HCT116 (cell line): ENCODE results near the gene MTPN.

Source experiments
- CBX3 ChIP-seq: IDR thresholded peaks from 2 replicates; pipeline ENCODE4 v1.6.1; 2012; ENCODE audit warnings: low read depth
- FOSL1 ChIP-seq: IDR thresholded peaks from 2 replicates; pipeline ENCODE4 v1.6.1; 2012; ENCODE audit warnings: low read depth
- POLR2AphosphoS5 ChIP-seq: IDR thresholded peaks from 2 replicates; pipeline ENCODE4 v1.6.1; 2011; ENCODE audit warnings: mild to moderate bottlenecking, low read depth, low read length, moderate library complexity
- SP1 ChIP-seq: IDR thresholded peaks from 2 replicates; pipeline ENCODE4 v1.6.1; 2012; ENCODE audit warnings: low read depth
- TCF7L2 ChIP-seq: IDR thresholded peaks from 2 replicates; pipeline ENCODE4 v1.7.0; 2011; ENCODE audit warnings: borderline replicate concordance, inconsistent platforms; ENCODE audit not compliant: insufficient read depth, insufficient read length; ENCODE audit errors: extremely low read depth
- ZNF274 ChIP-seq: fragments of 200-500 bp; sonication (Bioruptor generic); IDR thresholded peaks from 2 replicates; pipeline ENCODE4 v1.6.1; 2014; ENCODE audit warnings: mild to moderate bottlenecking, low read depth, low read length, inconsistent platforms
- TF ChIP-seq, protein P1 (sequence below), 3 experiments: fragments of 200-600 bp in 1 of 3; sonication (generic) in 1 of 3; IDR thresholded peaks in 2 of 3; conservative IDR thresholded peaks in 1 of 3; 2 replicates each; pipeline ENCODE4 v1.5.1; 2012 to 2017; ENCODE audit warnings: low read depth in 2 of 3, low read length in 2 of 3, antibody characterized with exemption in 1 of 3, borderline replicate concordance in 1 of 3, control low read depth in 1 of 3, mild to moderate bottlenecking in 1 of 3, mixed read lengths in 1 of 3, mixed run types in 1 of 3, moderate library complexity in 1 of 3; ENCODE audit not compliant: insufficient read depth in 1 of 3

DNA sequence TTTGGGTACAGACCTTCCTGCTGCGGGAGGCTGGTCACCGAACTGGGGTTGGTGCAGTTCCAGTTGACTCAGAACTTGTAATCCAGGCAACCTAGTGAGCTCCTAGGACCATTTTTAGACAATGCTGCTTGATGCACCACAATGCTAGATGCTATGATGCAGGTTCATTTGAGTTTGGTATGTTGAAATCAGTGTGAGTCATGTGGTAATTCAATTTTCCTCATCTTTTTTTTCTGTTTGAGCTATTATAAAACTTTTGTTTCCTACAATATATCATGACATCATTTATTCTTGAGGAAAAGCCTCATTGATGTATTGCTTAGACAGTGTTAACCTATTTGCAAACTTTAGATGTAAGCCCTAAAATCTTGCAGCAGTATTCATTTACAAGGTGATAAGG lies 40.9 kb upstream of the MTPN start:
- TF ChIP-seq, protein P1, sequence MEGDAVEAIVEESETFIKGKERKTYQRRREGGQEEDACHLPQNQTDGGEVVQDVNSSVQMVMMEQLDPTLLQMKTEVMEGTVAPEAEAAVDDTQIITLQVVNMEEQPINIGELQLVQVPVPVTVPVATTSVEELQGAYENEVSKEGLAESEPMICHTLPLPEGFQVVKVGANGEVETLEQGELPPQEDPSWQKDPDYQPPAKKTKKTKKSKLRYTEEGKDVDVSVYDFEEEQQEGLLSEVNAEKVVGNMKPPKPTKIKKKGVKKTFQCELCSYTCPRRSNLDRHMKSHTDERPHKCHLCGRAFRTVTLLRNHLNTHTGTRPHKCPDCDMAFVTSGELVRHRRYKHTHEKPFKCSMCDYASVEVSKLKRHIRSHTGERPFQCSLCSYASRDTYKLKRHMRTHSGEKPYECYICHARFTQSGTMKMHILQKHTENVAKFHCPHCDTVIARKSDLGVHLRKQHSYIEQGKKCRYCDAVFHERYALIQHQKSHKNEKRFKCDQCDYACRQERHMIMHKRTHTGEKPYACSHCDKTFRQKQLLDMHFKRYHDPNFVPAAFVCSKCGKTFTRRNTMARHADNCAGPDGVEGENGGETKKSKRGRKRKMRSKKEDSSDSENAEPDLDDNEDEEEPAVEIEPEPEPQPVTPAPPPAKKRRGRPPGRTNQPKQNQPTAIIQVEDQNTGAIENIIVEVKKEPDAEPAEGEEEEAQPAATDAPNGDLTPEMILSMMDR (IDR thresholded peaks at IDR 0.05 in 2 of 3, conservative IDR thresholded peaks at IDR 0.05 in 1 of 3; ENCODE audit: borderline replicate concordance in 1 of 3, insufficient read depth in 1 of 3, low read depth in 2 of 3, low read length in 2 of 3) = no peak
- no peak for TF ChIP-seq TCF7L2
- TF ChIP-seq SP1 = no peak
- TF ChIP-seq ZNF274 = no peak
- TF ChIP-seq POLR2AphosphoS5 = no peak
- no peak for TF ChIP-seq CBX3
- no peak for TF ChIP-seq FOSL1
